ENCODE data around the gene WDR55. TPM values are rescaled to one million over a fixed set of nuclear protein-coding genes. Genes with fewer than 3 reads are reported as not detected.
"Not testable (repeated sequence)": the region's sequence is repeated elsewhere in the genome, so short reads cannot be mapped to it uniquely, and the experiment has no call there.

Gene WDR55
- total RNA-seq, 4 donors from 2014 or later = 15.6 to 25.1 (median 16.9) TPM

- Histone ChIP-seq H3K27ac (no peak overlapping the region), H3K36me3 (no peaks in the 10 kb centered on the region), H3K27me3 (peaks cover 1% of the 10 kb centered on the region), H3K4me1 (no peaks in the 10 kb centered on the region), H3K9me3 (no peaks in the 10 kb centered on the region), H3K4me3 (no peak overlapping the region)
- 76 to 90% methylated on average over 7 of the region's 7 CpGs for WGBS, 2 donors (ENCODE audit: low coverage in 1 of 2)
- no peak for ATAC-seq
- TF ChIP-seq EP300 (IDR thresholded peaks at IDR 0.05) (no peak), CTCF (IDR thresholded peaks at IDR 0.05) (no peak), POLR2A (IDR thresholded peaks at IDR 0.05) (no peak), POLR2AphosphoS5 (IDR thresholded peaks at IDR 0.05) (no peak)
Measured at GRCh38 chr5:140718266-140718592, 53.5 kb downstream of the WDR55 start.

- not testable (repeated sequence) for H3K9me3 ChIP-seq, ATAC-seq, H3K4me1 ChIP-seq, H3K36me3 ChIP-seq, H3K4me3 ChIP-seq, H3K27ac ChIP-seq
- 52 to 66% methylated on average over 6 of the region's 6 CpGs for WGBS, 2 donors (ENCODE audit: low coverage in 1 of 2)
- peaks cover 14% of the 10 kb centered on the region for H3K27me3 ChIP-seq
Measured at GRCh38 chr5:140720738-140721137, 56.0 kb downstream of the WDR55 start.

GRCh38 chr5:140721395-140721794 is 56.7 kb downstream of the WDR55 start:
- H3K9me3 ChIP-seq, ATAC-seq, H3K4me1 ChIP-seq, H3K27ac ChIP-seq, H3K4me3 ChIP-seq, H3K36me3 ChIP-seq: not testable (repeated sequence)
- 71 to 82% methylated on average over 2 of the region's 5 CpGs for WGBS, 2 donors (ENCODE audit: low coverage in 1 of 2)
- H3K27me3 ChIP-seq = peaks cover 17% of the 10 kb centered on the region

Small RNA genes within 50 kb of the gene (small RNA-seq; reads per million reads assigned to genes)
- gene VTRNA1-1 = 115 to 259 (median 129) reads per million in 4 donors
- gene VTRNA1-2 = 0 to 2.3 (median 0.27) reads per million in 4 donors

Other genes with a start within 250 kb of the WDR55 start
- gene EIF4EBP3, start 117.2 kb upstream of the WDR55 start, total RNA-seq = 10 to 100 TPM in 2 of 4 donors, 1 to 10 TPM in 2; 1.8 to 21.5 (median 11.2) TPM
- 10 to 100 TPM; 17.5 to 29.4 (median 23.2) TPM for gene SRA1, start 107.4 kb upstream of the WDR55 start, total RNA-seq
- 10 to 100 TPM in 3 of 4 donors, 1 to 10 TPM in 1; 9.7 to 25.1 (median 17.5) TPM for gene APBB3, start 100.3 kb upstream of the WDR55 start, total RNA-seq
- 10 to 100 TPM; 24.5 to 52.0 (median 32.7) TPM for gene SLC35A4, start 100.1 kb upstream of the WDR55 start, total RNA-seq
- 10 to 100 TPM; 20.4 to 84.5 (median 37.9) TPM for gene CD14, start 31.7 kb upstream of the WDR55 start, total RNA-seq
- 10 to 100 TPM; 10.9 to 72.1 (median 26.7) TPM for gene TMCO6, start 25.5 kb upstream of the WDR55 start, total RNA-seq
- 10 to 100 TPM; 38.6 to 61.5 (median 46.1) TPM for gene NDUFA2, start 17.3 kb upstream of the WDR55 start, total RNA-seq
- 100 to 1,000 TPM; 130 to 168 (median 131) TPM for gene IK, start 17.1 kb upstream of the WDR55 start, total RNA-seq
- under 1 TPM in 3 of 4 donors, not detected in 1; 0.19 to 0.67 (median 0.62) TPM for gene DND1, start 8.7 kb downstream of the WDR55 start, total RNA-seq
- gene HARS1, start 26.5 kb downstream of the WDR55 start, total RNA-seq = 10 to 100 TPM; 65.9 to 67.9 (median 67.1) TPM
- 10 to 100 TPM; 16.0 to 41.6 (median 25.5) TPM for gene HARS2, start 26.6 kb downstream of the WDR55 start, total RNA-seq
- 10 to 100 TPM; 35.8 to 47.2 (median 45.0) TPM for gene ZMAT2, start 35.5 kb downstream of the WDR55 start, total RNA-seq
- not detected for gene PCDHA1, start 121.2 kb downstream of the WDR55 start, total RNA-seq
- under 1 TPM in 2 of 4 donors, not detected in 2; 0.19 to 0.27 TPM for gene PCDHA2, start 129.9 kb downstream of the WDR55 start, total RNA-seq
- gene PCDHA3, start 136.2 kb downstream of the WDR55 start, total RNA-seq = 1 to 10 TPM in 1 of 4 donors, under 1 TPM in 3; 0.32 to 1.4 (median 0.70) TPM
- gene PCDHA4, start 142.2 kb downstream of the WDR55 start, total RNA-seq = under 1 TPM in 3 of 4 donors, not detected in 1; 0.13 to 0.96 (median 0.31) TPM
- under 1 TPM in 3 of 4 donors, not detected in 1; 0.27 to 0.31 (median 0.27) TPM for gene PCDHA5, start 156.7 kb downstream of the WDR55 start, total RNA-seq
- 1 to 10 TPM in 1 of 4 donors, under 1 TPM in 3; 0.31 to 1.4 (median 0.73) TPM for gene PCDHA6, start 163.1 kb downstream of the WDR55 start, total RNA-seq
- gene PCDHA7, start 169.4 kb downstream of the WDR55 start, total RNA-seq = under 1 TPM in 3 of 4 donors, not detected in 1; 0.27 to 0.47 (median 0.35) TPM
- under 1 TPM in 1 of 4 donors, not detected in 3; 0.15 TPM for gene PCDHA8, start 176.3 kb downstream of the WDR55 start, total RNA-seq
- under 1 TPM in 3 of 4 donors, not detected in 1; 0.13 to 0.47 (median 0.23) TPM for gene PCDHA9, start 183.5 kb downstream of the WDR55 start, total RNA-seq
- 1 to 10 TPM in 3 of 4 donors, under 1 TPM in 1; 0.94 to 2.5 (median 1.4) TPM for gene PCDHA10, start 191.0 kb downstream of the WDR55 start, total RNA-seq
- gene PCDHA11, start 204.1 kb downstream of the WDR55 start, total RNA-seq = 1 to 10 TPM in 1 of 4 donors, under 1 TPM in 3; 0.13 to 1.9 (median 0.89) TPM
- 1 to 10 TPM in 3 of 4 donors, under 1 TPM in 1; 0.54 to 4.7 (median 1.5) TPM for gene PCDHA12, start 210.4 kb downstream of the WDR55 start, total RNA-seq
- gene PCDHA13, start 217.2 kb downstream of the WDR55 start, total RNA-seq = 1 to 10 TPM in 2 of 4 donors, under 1 TPM in 2; 0.22 to 2.5 (median 0.79) TPM

Measured in gastroesophageal sphincter (tissue), 4 donors.